ENCODE data around the gene BHMT. TPM values are rescaled to one million over a fixed set of nuclear protein-coding genes. Genes with fewer than 3 reads are reported as not detected.

Gene BHMT
- total RNA-seq, 6 experiments from 2014 or later, result 105 to 899 (median 225) TPM

GRCh38 chr5:79130781-79131180, 19.2 kb downstream of the BHMT start:
- H3K4me1 ChIP-seq, result peaks cover 0 to 19% (median 4%) of the 10 kb centered on the region in 4 donors
- H3K4me3 ChIP-seq, result no peak overlapping the region
- intact Hi-C loops (cut with DNase I), result no loop called here
- no peaks in the 10 kb centered on the region for H3K27me3 ChIP-seq
- DNase-seq (no peak), ATAC-seq (peak in 1 of 4 donors; percentile 3)
- H3K9me3 ChIP-seq, result no peaks in the 10 kb centered on the region
- WGBS (ENCODE audit: insufficient coverage, low coverage, low lambda C conversion rate, missing lambda C conversion rate), result 58% methylated on average over 6 of the region's 6 CpGs
- H3K27ac ChIP-seq, result no peak overlapping the region
- peaks cover 0 to 56% (median 5%) of the 10 kb centered on the region in 4 donors for H3K36me3 ChIP-seq
- no peak for TF ChIP-seq POLR2A (IDR thresholded peaks at IDR 0.05)
- TF ChIP-seq CTCF (IDR thresholded peaks at IDR 0.05), result no peak

GRCh38 chr5:79133121-79133656, 21.6 kb downstream of the BHMT start:
- DNase-seq, result no peak
- Histone ChIP-seq H3K4me1 (peaks cover 0 to 19% (median 4%) of the 10 kb centered on the region in 4 donors), H3K27ac (peak overlapping the region in 1 of 3 donors; percentile 49), H3K36me3 (peaks cover 0 to 32% (median 0%) of the 10 kb centered on the region in 4 donors), H3K27me3 (no peaks in the 10 kb centered on the region), H3K4me3 (no peak overlapping the region), H3K9me3 (no peaks in the 10 kb centered on the region)
- TF ChIP-seq CTCF (IDR thresholded peaks at IDR 0.05), result peak; percentile 35 to 53 (median 44)
- TF ChIP-seq POLR2A (IDR thresholded peaks at IDR 0.05), result no peak
- intact Hi-C loops (cut with DNase I), result no loop called here
- ATAC-seq, result peak in 3 of 4 donors; percentile 25 to 66 (median 54)
- 1% methylated on average over 4 of the region's 4 CpGs for WGBS (ENCODE audit: insufficient coverage, low coverage, low lambda C conversion rate, missing lambda C conversion rate)

- H3K27me3 ChIP-seq, result no peaks in the 10 kb centered on the region
- H3K9me3 ChIP-seq, result no peaks in the 10 kb centered on the region
- 3% methylated on average over 11 of the region's 11 CpGs for WGBS (ENCODE audit: insufficient coverage, low coverage, low lambda C conversion rate, missing lambda C conversion rate)
- DNase-seq (peak in 1 of 3 donors; percentile 39), ATAC-seq (peak; percentile 53 to 85 (median 74))
- no peak overlapping the region for H3K4me3 ChIP-seq
- TF ChIP-seq CTCF (IDR thresholded peaks at IDR 0.05) (peak; percentile 54 to 78 (median 63)), POLR2A (IDR thresholded peaks at IDR 0.05) (no peak)
- H3K4me1 ChIP-seq, result peaks cover 0 to 19% (median 4%) of the 10 kb centered on the region in 4 donors
- intact Hi-C loops (cut with DNase I), result no loop called here
- H3K27ac ChIP-seq, result peak overlapping the region in 1 of 3 donors; percentile 49
- peaks cover 0 to 25% (median 0%) of the 10 kb centered on the region in 4 donors for H3K36me3 ChIP-seq
Observed at GRCh38 chr5:79133657-79134451, 22.2 kb downstream of the BHMT start.

- TF ChIP-seq POLR2A (IDR thresholded peaks at IDR 0.05), result no peak
- TF ChIP-seq CTCF (IDR thresholded peaks at IDR 0.05), result no peak
- peak in 1 of 4 donors; percentile 11 for ATAC-seq
- intact Hi-C loops (cut with DNase I), result no loop called here
Observed at GRCh38 chr5:79135790-79136553, 24.4 kb downstream of the BHMT start.

More at GRCh38 chr5:79135790-79136553, 24.4 kb downstream of the BHMT start:
- DNase-seq, result no peak
- WGBS (ENCODE audit: insufficient coverage, low coverage, low lambda C conversion rate, missing lambda C conversion rate), result 19% methylated on average over 2 of the region's 5 CpGs
- no peaks in the 10 kb centered on the region for H3K27me3 ChIP-seq
- H3K36me3 ChIP-seq, result peaks cover 0 to 4% (median 0%) of the 10 kb centered on the region in 4 donors
- H3K27ac ChIP-seq, result no peak overlapping the region
- peaks cover 0 to 16% (median 4%) of the 10 kb centered on the region in 4 donors for H3K4me1 ChIP-seq
- no peak overlapping the region for H3K4me3 ChIP-seq
- H3K9me3 ChIP-seq, result no peaks in the 10 kb centered on the region

All from right lobe of liver (tissue), 6 donors.